ENCODE measurements around the gene ERVK3-1. TPM values are rescaled to one million over a fixed set of nuclear protein-coding genes. Genes with fewer than 3 reads are reported as not detected.
A peak's percentile ranks its signal among the peaks of the same experiment; 100 is the strongest.

The ERVK3-1 gene
- total RNA-seq, 1 donor from 2014 or later, result 40.9 TPM

GRCh38 chr19:58277197-58277596, 28.0 kb upstream of the ERVK3-1 start:
- no peak for TF ChIP-seq EZH2 (IDR thresholded peaks at IDR 0.05; ENCODE audit: insufficient read depth, low read length)
- no peak for TF ChIP-seq CTCF (IDR thresholded peaks at IDR 0.05; ENCODE audit: insufficient read depth, low read depth, low read length)
- Histone ChIP-seq H3K36me3 (ENCODE audit: insufficient read depth, low read length) (peaks cover 5% of the 10 kb centered on the region), H4K20me1 (ENCODE audit: insufficient read depth, low read length) (peaks cover 17% of the 10 kb centered on the region), H3K4me2 (ENCODE audit: low read length) (no peak overlapping the region), H3K9ac (ENCODE audit: low read length) (no peak overlapping the region), H3K9me3 (ENCODE audit: insufficient read depth, low read depth, low read length) (peaks cover 6% of the 10 kb centered on the region), H3K27ac (ENCODE audit: low read depth, low read length) (no peak overlapping the region), H3K4me3 (ENCODE audit: insufficient read depth, low read depth, low read length) (no peak overlapping the region), H3K79me2 (ENCODE audit: insufficient read depth, low read length) (peaks cover 51% of the 10 kb centered on the region), H2AFZ (ENCODE audit: low read depth, low read length) (no peak overlapping the region), H3K4me1 (ENCODE audit: insufficient read depth, low read length) (peaks cover 10% of the 10 kb centered on the region), H3K27me3 (ENCODE audit: insufficient read depth, low read length) (no peaks in the 10 kb centered on the region)
- Mint-ChIP-seq H3K27ac (ENCODE audit: unreplicated experiment) (no peak overlapping the region), H3K4me3 (ENCODE audit: unreplicated experiment) (peak overlapping the region; percentile 92), H3K9me3 (ENCODE audit: unreplicated experiment) (peaks cover 3% of the 10 kb centered on the region), H3K27me3 (ENCODE audit: low read depth, unreplicated experiment) (no peaks in the 10 kb centered on the region), H3K36me3 (ENCODE audit: low read depth, unreplicated experiment) (peaks cover 38% of the 10 kb centered on the region), H3K4me1 (ENCODE audit: low read depth, unreplicated experiment) (peaks cover 21% of the 10 kb centered on the region)
- DNase-seq (ENCODE audit: low read depth) (no peak), FAIRE-seq (no peak)

GRCh38 chr19:58277748-58278540, 27.2 kb upstream of the ERVK3-1 start:
- peaks cover 21% of the 10 kb centered on the region for H3K4me1 Mint-ChIP-seq (ENCODE audit: low read depth, unreplicated experiment)
- Histone ChIP-seq H4K20me1 (ENCODE audit: insufficient read depth, low read length) (peaks cover 17% of the 10 kb centered on the region), H3K27ac (ENCODE audit: low read depth, low read length) (peak overlapping the region; percentile 93), H3K36me3 (ENCODE audit: insufficient read depth, low read length) (peaks cover 5% of the 10 kb centered on the region), H2AFZ (ENCODE audit: low read depth, low read length) (peak overlapping the region; percentile 75), H3K9me3 (ENCODE audit: insufficient read depth, low read depth, low read length) (peaks cover 3% of the 10 kb centered on the region), H3K79me2 (ENCODE audit: insufficient read depth, low read length) (peaks cover 56% of the 10 kb centered on the region), H3K4me3 (ENCODE audit: insufficient read depth, low read depth, low read length) (peak overlapping the region; percentile 95), H3K4me2 (ENCODE audit: low read length) (peak overlapping the region; percentile 89), H3K27me3 (ENCODE audit: insufficient read depth, low read length) (no peaks in the 10 kb centered on the region), H3K9ac (ENCODE audit: low read length) (peak overlapping the region; percentile 95), H3K4me1 (ENCODE audit: insufficient read depth, low read length) (peaks cover 10% of the 10 kb centered on the region)
- peak overlapping the region; percentile 92 for H3K4me3 Mint-ChIP-seq (ENCODE audit: unreplicated experiment)
- H3K9me3 Mint-ChIP-seq (ENCODE audit: unreplicated experiment), result peaks cover 2% of the 10 kb centered on the region
- no peak for TF ChIP-seq CTCF (IDR thresholded peaks at IDR 0.05; ENCODE audit: insufficient read depth, low read depth, low read length)
- no peak for TF ChIP-seq EZH2 (IDR thresholded peaks at IDR 0.05; ENCODE audit: insufficient read depth, low read length)
- peaks cover 34% of the 10 kb centered on the region for H3K36me3 Mint-ChIP-seq (ENCODE audit: low read depth, unreplicated experiment)
- no peaks in the 10 kb centered on the region for H3K27me3 Mint-ChIP-seq (ENCODE audit: low read depth, unreplicated experiment)
- peak overlapping the region; percentile 86 for H3K27ac Mint-ChIP-seq (ENCODE audit: unreplicated experiment)
- DNase-seq (ENCODE audit: low read depth) (no peak), FAIRE-seq (no peak)

GRCh38 chr19:58278541-58279041, 26.6 kb upstream of the ERVK3-1 start, which contains the start of gene ZNF8:
TSS of gene ZNF8 (plus strand) at chr19:58278955. CDS start at chr19:58279082, 127 bp downstream.
- peak within 1 kb of the TSS; percentile 94 for H2AFZ ChIP-seq (ENCODE audit: low read depth, low read length)
- Mint-ChIP-seq H3K4me1 (ENCODE audit: low read depth, unreplicated experiment) (peaks cover 21% of the 10 kb centered on the region), H3K27me3 (ENCODE audit: low read depth, unreplicated experiment) (no peaks in the 10 kb centered on the region), H3K36me3 (ENCODE audit: low read depth, unreplicated experiment) (peaks cover 36% of the 10 kb centered on the region), H3K9me3 (ENCODE audit: unreplicated experiment) (peaks cover 2% of the 10 kb centered on the region), H3K4me3 (ENCODE audit: unreplicated experiment) (peak within 1 kb of the TSS; percentile 92), H3K27ac (ENCODE audit: unreplicated experiment) (peak within 1 kb of the TSS; percentile 86)
- H3K4me3 ChIP-seq (ENCODE audit: insufficient read depth, low read depth, low read length), result peak within 1 kb of the TSS; percentile 95
- peak within 1 kb of the TSS; percentile 93 for H3K27ac ChIP-seq (ENCODE audit: low read depth, low read length)
- peaks cover 10% of the 10 kb centered on the region for H3K4me1 ChIP-seq (ENCODE audit: insufficient read depth, low read length)
- no peak for TF ChIP-seq EZH2 (IDR thresholded peaks at IDR 0.05; ENCODE audit: insufficient read depth, low read length)
- no peak for TF ChIP-seq CTCF (IDR thresholded peaks at IDR 0.05; ENCODE audit: insufficient read depth, low read depth, low read length)
- no peaks in the 10 kb centered on the region for H3K27me3 ChIP-seq (ENCODE audit: insufficient read depth, low read length)
- H4K20me1 ChIP-seq (ENCODE audit: insufficient read depth, low read length), result peaks cover 17% of the 10 kb centered on the region
- H3K79me2 ChIP-seq (ENCODE audit: insufficient read depth, low read length), result peaks cover 61% of the 10 kb centered on the region
- peak within 1 kb of the TSS; percentile 95 for H3K9ac ChIP-seq (ENCODE audit: low read length)
- FAIRE-seq (no peak), DNase-seq (ENCODE audit: low read depth) (peak; percentile 95)
- H3K4me2 ChIP-seq (ENCODE audit: low read length), result peak within 1 kb of the TSS; percentile 89
- peaks cover 3% of the 10 kb centered on the region for H3K9me3 ChIP-seq (ENCODE audit: insufficient read depth, low read depth, low read length)
- H3K36me3 ChIP-seq (ENCODE audit: insufficient read depth, low read length), result peaks cover 8% of the 10 kb centered on the region

All from astrocyte (in vitro differentiated cells and primary cell).